ENCODE measurements around the gene GGA2.
"Not testable (repeated sequence)": the region's sequence is repeated elsewhere in the genome, so short reads cannot be mapped to it uniquely, and the experiment has no call there.

Gene GGA2

GRCh38 chr16:23510164-23510914, at the start of gene GGA2:
GGA2 (minus strand) TSS chr16:23510494; CDS start chr16:23510411, 83 bp downstream.
- in situ Hi-C loops (cut with MboI; ENCODE audit: low sequenced_read_pairs), result no loop called here

- in situ Hi-C loops (cut with MboI; ENCODE audit: low sequenced_read_pairs), result no loop called here
Measured at GRCh38 chr16:23557779-23558702, 47.7 kb upstream of the GGA2 start.

- in situ Hi-C loops (cut with MboI; ENCODE audit: low sequenced_read_pairs), result no loop called here
Measured at GRCh38 chr16:23556881-23557778, 46.8 kb upstream of the GGA2 start, which contains the start of the genes EARS2 and UBFD1. EARS2 (minus strand) TSS chr16:23557350; CDS start chr16:23557343, 7 bp downstream. UBFD1 (plus strand) TSS chr16:23557727; CDS start chr16:23557743, 16 bp downstream.

- in situ Hi-C loops (cut with MboI; ENCODE audit: low sequenced_read_pairs), result no loop called here
Measured at GRCh38 chr16:23554536-23554935, 44.2 kb upstream of the GGA2 start.

GRCh38 chr16:23552161-23552560, 41.9 kb upstream of the GGA2 start:
- in situ Hi-C loops (cut with MboI; ENCODE audit: low sequenced_read_pairs), result no loop called here

- in situ Hi-C loops (cut with MboI; ENCODE audit: low sequenced_read_pairs), result no loop called here
Measured at GRCh38 chr16:23549938-23550337, 39.6 kb upstream of the GGA2 start.

GRCh38 chr16:23544436-23544835, 34.1 kb upstream of the GGA2 start:
- in situ Hi-C loops (cut with MboI; ENCODE audit: low sequenced_read_pairs), result no loop called here

GRCh38 chr16:23540817-23541178, 30.5 kb upstream of the GGA2 start:
- in situ Hi-C loops (cut with MboI; ENCODE audit: low sequenced_read_pairs), result not testable (repeated sequence)

GRCh38 chr16:23539984-23540816, 29.9 kb upstream of the GGA2 start:
- in situ Hi-C loops (cut with MboI; ENCODE audit: low sequenced_read_pairs), result no loop called here

GRCh38 chr16:23538919-23539278, 28.6 kb upstream of the GGA2 start:
- in situ Hi-C loops (cut with MboI; ENCODE audit: low sequenced_read_pairs), result no loop called here

- in situ Hi-C loops (cut with MboI; ENCODE audit: low sequenced_read_pairs), result no loop called here
Measured at GRCh38 chr16:23537390-23537789, 27.1 kb upstream of the GGA2 start.

- in situ Hi-C loops (cut with MboI; ENCODE audit: low sequenced_read_pairs), result no loop called here
Measured at GRCh38 chr16:23535901-23536300, 25.6 kb upstream of the GGA2 start.

GRCh38 chr16:23534868-23535860, 24.9 kb upstream of the GGA2 start:
- in situ Hi-C loops (cut with MboI; ENCODE audit: low sequenced_read_pairs), result no loop called here

- in situ Hi-C loops (cut with MboI; ENCODE audit: low sequenced_read_pairs), result no loop called here
Measured at GRCh38 chr16:23532448-23532847, 22.2 kb upstream of the GGA2 start.

GRCh38 chr16:23530062-23530461, 19.8 kb upstream of the GGA2 start:
- in situ Hi-C loops (cut with MboI; ENCODE audit: low sequenced_read_pairs), result no loop called here

- in situ Hi-C loops (cut with MboI; ENCODE audit: low sequenced_read_pairs), result no loop called here
Measured at GRCh38 chr16:23528644-23529310, 18.5 kb upstream of the GGA2 start.

GRCh38 chr16:23527961-23528643, 17.8 kb upstream of the GGA2 start:
- in situ Hi-C loops (cut with MboI; ENCODE audit: low sequenced_read_pairs), result no loop called here

- in situ Hi-C loops (cut with MboI; ENCODE audit: low sequenced_read_pairs), result no loop called here
Measured at GRCh38 chr16:23524886-23525285, 14.6 kb upstream of the GGA2 start.

Measured in hTERT RPE-1 (cell line).